Transverse colon (tissue), 4 donors: ENCODE data around the gene HMGN1.

Source experiments
- CTCF ChIP-seq, 5 experiments: fragments of 200-600 bp in 3 of 5; fragments of 450-650 bp in 2 of 5; sonication (generic) in 3 of 5; IDR thresholded peaks; 1 replicate in 2 of 5; 2 replicates in 3 of 5; pipeline ENCODE4 v1.5.1; 2016 to 2017; ENCODE audit warnings: antibody characterized with exemption in 5 of 5, inconsistent platforms in 3 of 5, mild to moderate bottlenecking in 2 of 5, moderate library complexity in 1 of 5
- POLR2AphosphoS5 ChIP-seq, 3 donors: sonication (generic); formaldehyde crosslinking; IDR thresholded peaks; one replicate each; pipeline ENCODE4 v1.6.1; 2016; ENCODE audit warnings: antibody characterized with exemption in 3 of 3

- TF ChIP-seq CTCF (IDR thresholded peaks at IDR 0.05) (no peak), POLR2AphosphoS5 (IDR thresholded peaks at IDR 0.05) (no peak)
These were observed 17.7 kb upstream of the HMGN1 start for GRCh38 chr21:39366563-39366962.
